Breast epithelium (tissue), 4 donors: Measurements from ENCODE around the gene RAB1A. TPM values are rescaled to one million over a fixed set of nuclear protein-coding genes. Genes with fewer than 3 reads are reported as not detected.
"Not testable (repeated sequence)": the region's sequence is repeated elsewhere in the genome, so short reads cannot be mapped to it uniquely, and the experiment has no call there.

Experiments used
- DNase-seq, 2 donors: peaks; one replicate each; pipeline ENCODE4 v3.0.0-alpha.2; 2019; ENCODE audit warnings: low spot score in 2 of 2
- H3K27ac ChIP-seq, 2 donors: fragments of 200-600 bp; sonication (generic) in 1 of 2; one replicate each; pipeline ENCODE4 v1.5.1; 2016 to 2019; ENCODE audit warnings: mild to moderate bottlenecking in 1 of 2
- H3K27me3 ChIP-seq, 2 donors: fragments of 200-600 bp; sonication (generic) in 1 of 2; one replicate each; pipeline versions ENCODE4 v1.5.1 to v1.6.0; 2017 to 2019; ENCODE audit warnings: control low read depth in 1 of 2, mild to moderate bottlenecking in 1 of 2
- H3K36me3 ChIP-seq: fragments of 200-600 bp; one replicate; pipeline ENCODE4 v1.5.1; 2019
- H3K4me1 ChIP-seq, 2 donors: fragments of 200-600 bp; sonication (generic); one replicate each; pipeline ENCODE4 v1.5.1; 2016 to 2019; ENCODE audit warnings: control low read depth in 1 of 2
- H3K4me3 ChIP-seq, 3 donors: fragments of 200-600 bp; sonication (generic); 1 replicate in 2 of 3; 2 replicates in 1 of 3; pipeline ENCODE4 v1.5.1; 2016 to 2019; ENCODE audit warnings: mild to moderate bottlenecking in 3 of 3, moderate library complexity in 2 of 3
- H3K9me3 ChIP-seq, 2 donors: fragments of 200-600 bp; sonication (generic) in 1 of 2; one replicate each; pipeline ENCODE4 v1.5.1; 2016 to 2019; ENCODE audit warnings: control low read depth in 1 of 2
- POLR2A ChIP-seq: fragments of 450-650 bp; IDR thresholded peaks from one replicate; pipeline ENCODE4 v1.6.1; 2016; ENCODE audit warnings: antibody characterized with exemption, mild to moderate bottlenecking, moderate library complexity
- POLR2AphosphoS5 ChIP-seq, 3 donors: sonication (generic); formaldehyde crosslinking; IDR thresholded peaks; one replicate each; pipeline ENCODE4 v1.6.1; 2017; ENCODE audit warnings: antibody characterized with exemption in 3 of 3
- intact Hi-C: fragments of 100-400 bp; cut with DNase I; formaldehyde crosslinking; loops from one replicate; pipeline ENCODE4 v1.15.1; 2023; ENCODE audit warnings: low total_unique reads
- total RNA-seq, 3 donors: library from RNA; depleted of rRNA; stranded (reverse); fragments of >200 nt; gene quantifications; one replicate each; pipeline ENCODE4 v1.1.0, GENCODE V29; 2016
- TF ChIP-seq, protein P1 (sequence below), 3 donors: fragments of 450-650 bp; IDR thresholded peaks; one replicate each; pipeline ENCODE4 v1.5.1; 2016 to 2017; ENCODE audit warnings: antibody characterized with exemption in 3 of 3, mild to moderate bottlenecking in 3 of 3, moderate library complexity in 3 of 3

The RAB1A gene
- 100 to 1,000 TPM in 1 of 3 donors, 10 to 100 TPM in 2; 86.1 to 107 (median 89.5) TPM for total RNA-seq

DNA sequence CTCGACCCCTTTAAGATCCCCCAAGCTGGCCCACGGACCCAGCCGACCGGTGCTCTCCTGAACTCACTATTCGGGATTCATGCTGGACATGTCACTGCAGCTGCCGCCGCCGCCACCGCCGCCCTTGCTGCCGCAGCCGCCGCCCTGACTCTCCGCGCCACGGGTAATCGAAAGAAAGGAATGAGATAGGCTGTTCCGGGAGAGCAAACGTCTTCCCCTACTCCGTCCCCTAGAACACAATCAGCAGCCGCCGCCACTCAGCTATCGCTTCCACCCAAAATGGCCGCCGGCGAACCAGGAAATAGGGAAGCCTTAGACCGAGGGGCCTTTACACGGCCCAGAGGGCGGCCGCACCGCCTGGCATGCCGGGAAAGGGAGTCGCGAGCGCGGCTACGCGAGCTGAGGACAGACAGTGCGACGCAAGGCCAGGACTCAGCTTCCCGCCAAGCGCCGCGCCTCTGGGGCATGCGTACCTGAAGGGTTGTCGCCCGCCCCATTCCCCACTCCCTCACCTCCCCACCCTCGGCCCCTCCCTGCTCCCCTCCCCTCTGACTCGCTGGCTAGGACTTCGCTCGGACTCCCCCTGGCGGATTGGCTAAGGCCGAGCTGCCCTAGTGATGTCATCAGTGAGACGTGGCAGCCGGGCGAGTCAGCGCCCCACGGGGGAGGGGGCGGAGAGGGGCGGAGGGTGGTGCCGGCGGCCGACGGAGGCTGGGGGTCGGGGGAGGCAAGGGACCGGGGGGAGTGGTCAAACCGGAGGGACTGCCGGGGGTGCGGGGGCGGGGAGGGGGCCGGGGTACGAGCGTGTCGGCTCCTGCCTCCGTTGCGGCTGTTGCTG lies at the start of gene RAB1A:
TSS of gene RAB1A (minus strand) at position 281 of the 838 bp plus-strand sequence. CDS start at position 90, 191 bp downstream.
- no peaks in the 10 kb centered on the region for H3K36me3 ChIP-seq
- H3K27ac ChIP-seq: peak within 1 kb of the TSS; percentile 99
- H3K27me3 ChIP-seq: no peaks in the 10 kb centered on the region
- H3K9me3 ChIP-seq: no peaks in the 10 kb centered on the region
- no peaks in the 10 kb centered on the region for H3K4me1 ChIP-seq
- H3K4me3 ChIP-seq: peak within 1 kb of the TSS; percentile 86 to 92 (median 91)
- intact Hi-C loops: no loop called here
- peak; percentile 99 for DNase-seq
- TF ChIP-seq, protein P1, sequence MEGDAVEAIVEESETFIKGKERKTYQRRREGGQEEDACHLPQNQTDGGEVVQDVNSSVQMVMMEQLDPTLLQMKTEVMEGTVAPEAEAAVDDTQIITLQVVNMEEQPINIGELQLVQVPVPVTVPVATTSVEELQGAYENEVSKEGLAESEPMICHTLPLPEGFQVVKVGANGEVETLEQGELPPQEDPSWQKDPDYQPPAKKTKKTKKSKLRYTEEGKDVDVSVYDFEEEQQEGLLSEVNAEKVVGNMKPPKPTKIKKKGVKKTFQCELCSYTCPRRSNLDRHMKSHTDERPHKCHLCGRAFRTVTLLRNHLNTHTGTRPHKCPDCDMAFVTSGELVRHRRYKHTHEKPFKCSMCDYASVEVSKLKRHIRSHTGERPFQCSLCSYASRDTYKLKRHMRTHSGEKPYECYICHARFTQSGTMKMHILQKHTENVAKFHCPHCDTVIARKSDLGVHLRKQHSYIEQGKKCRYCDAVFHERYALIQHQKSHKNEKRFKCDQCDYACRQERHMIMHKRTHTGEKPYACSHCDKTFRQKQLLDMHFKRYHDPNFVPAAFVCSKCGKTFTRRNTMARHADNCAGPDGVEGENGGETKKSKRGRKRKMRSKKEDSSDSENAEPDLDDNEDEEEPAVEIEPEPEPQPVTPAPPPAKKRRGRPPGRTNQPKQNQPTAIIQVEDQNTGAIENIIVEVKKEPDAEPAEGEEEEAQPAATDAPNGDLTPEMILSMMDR (IDR thresholded peaks at IDR 0.05): peak in 2 of 3 donors; percentile 10 to 11
- TF ChIP-seq POLR2A: peak; percentile 91
- TF ChIP-seq POLR2AphosphoS5 (IDR thresholded peaks at IDR 0.05): peak; percentile 91 to 99 (median 96)

DNA sequence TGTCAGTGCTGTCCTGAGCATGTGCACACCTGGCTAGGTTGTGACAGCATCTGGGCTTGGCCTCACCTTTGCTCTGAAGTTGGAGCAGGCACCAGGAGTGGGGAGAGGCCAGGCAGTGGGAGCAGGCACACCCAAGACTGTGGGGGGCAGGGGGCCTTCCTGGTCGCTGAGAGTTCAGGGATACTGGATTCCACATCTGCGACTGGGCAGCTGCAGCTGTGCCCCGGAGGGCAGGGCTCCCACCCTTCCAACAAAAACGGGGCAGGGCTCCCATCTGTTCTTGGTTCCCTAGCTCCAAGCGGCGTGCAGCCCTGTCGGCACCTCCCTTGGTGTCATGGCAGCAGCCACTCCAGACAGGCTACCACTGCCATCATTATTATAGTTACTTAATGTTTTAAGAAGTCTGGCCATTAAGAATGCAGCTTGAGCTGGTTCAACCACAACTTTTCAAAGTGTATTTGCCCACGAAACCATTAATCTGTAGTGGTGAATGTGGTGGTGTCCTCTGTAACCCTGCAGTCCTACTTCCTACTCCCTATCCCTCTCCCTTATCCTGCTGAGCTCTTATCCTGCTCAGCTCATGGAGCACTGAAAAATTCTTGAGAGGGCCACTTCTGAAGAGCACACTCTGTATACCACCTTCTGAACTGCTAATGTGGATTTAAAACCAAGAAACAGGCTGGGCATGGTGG lies 48.0 kb upstream of the RAB1A start:
- no peak for TF ChIP-seq POLR2A
- TF ChIP-seq POLR2AphosphoS5 (IDR thresholded peaks at IDR 0.05): no peak
- TF ChIP-seq, protein P1 (IDR thresholded peaks at IDR 0.05): no peak
- Histone ChIP-seq H3K27me3 (no peaks in the 10 kb centered on the region), H3K9me3 (no peaks in the 10 kb centered on the region), H3K36me3 (no peaks in the 10 kb centered on the region), H3K4me3 (no peak overlapping the region), H3K27ac (no peak overlapping the region), H3K4me1 (no peaks in the 10 kb centered on the region)
- intact Hi-C loops: no loop called here
- no peak for DNase-seq

DNA sequence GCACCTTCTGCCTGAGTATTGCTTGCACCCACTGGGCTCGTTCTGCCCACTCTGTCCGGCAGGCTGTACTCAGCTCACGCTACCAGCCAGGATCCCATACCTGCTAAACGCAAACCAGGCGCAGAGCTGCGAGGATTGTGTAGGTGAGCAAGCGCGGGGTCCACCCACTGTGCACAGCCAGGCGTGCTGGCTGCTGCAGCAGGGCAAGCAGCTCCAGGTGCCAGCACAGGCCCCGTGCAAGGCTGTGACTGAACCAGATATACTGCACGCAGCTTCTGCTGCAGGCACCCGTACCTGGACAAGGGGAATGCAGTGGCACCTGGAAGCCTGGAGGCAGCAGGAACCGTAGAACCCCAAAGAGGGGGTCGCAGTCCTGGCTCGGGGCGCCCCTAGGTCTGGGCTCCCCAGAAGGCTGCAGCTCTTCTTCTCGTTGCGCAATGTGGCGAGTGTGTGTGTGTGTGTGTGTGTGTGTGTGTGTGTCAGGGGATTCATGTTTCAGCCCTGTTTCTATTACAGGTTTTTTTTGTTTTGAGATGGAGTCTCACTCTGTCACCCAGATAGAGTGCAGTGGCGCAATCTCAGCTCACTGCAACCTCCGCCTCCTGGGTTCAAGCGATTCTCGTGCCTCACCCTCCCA lies 46.1 kb upstream of the RAB1A start:
- intact Hi-C loops: no loop called here
- Histone ChIP-seq H3K4me3 (no peak overlapping the region), H3K36me3 (no peaks in the 10 kb centered on the region), H3K9me3 (no peaks in the 10 kb centered on the region), H3K4me1 (no peaks in the 10 kb centered on the region), H3K27me3 (no peaks in the 10 kb centered on the region), H3K27ac (no peak overlapping the region)
- TF ChIP-seq POLR2AphosphoS5 (IDR thresholded peaks at IDR 0.05) (no peak), POLR2A (no peak)
- TF ChIP-seq, protein P1 (IDR thresholded peaks at IDR 0.05): no peak
- no peak for DNase-seq

DNA sequence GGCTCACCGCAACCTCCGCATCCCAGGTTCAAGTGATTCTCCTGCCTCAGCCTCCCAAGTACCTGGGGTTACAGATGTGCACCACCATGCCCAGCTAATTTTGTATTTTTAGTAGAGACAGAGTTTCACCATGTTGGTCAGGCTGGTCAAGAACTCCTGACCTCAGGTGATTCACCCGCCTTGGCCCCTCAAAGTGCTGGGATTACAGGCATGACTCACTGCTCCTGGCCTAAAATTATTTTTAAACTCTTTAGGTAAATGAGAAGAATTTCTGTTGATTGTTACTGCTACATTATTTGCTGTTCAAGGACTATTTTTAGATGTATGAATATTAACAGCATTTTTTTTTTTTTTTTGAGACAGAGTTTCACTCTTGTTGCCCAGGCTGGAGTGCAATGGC lies 44.1 kb upstream of the RAB1A start:
- DNase-seq, intact Hi-C loops, H3K36me3 ChIP-seq, H3K4me1 ChIP-seq, H3K27me3 ChIP-seq, H3K4me3 ChIP-seq, H3K9me3 ChIP-seq, H3K27ac ChIP-seq: not testable (repeated sequence)

DNA sequence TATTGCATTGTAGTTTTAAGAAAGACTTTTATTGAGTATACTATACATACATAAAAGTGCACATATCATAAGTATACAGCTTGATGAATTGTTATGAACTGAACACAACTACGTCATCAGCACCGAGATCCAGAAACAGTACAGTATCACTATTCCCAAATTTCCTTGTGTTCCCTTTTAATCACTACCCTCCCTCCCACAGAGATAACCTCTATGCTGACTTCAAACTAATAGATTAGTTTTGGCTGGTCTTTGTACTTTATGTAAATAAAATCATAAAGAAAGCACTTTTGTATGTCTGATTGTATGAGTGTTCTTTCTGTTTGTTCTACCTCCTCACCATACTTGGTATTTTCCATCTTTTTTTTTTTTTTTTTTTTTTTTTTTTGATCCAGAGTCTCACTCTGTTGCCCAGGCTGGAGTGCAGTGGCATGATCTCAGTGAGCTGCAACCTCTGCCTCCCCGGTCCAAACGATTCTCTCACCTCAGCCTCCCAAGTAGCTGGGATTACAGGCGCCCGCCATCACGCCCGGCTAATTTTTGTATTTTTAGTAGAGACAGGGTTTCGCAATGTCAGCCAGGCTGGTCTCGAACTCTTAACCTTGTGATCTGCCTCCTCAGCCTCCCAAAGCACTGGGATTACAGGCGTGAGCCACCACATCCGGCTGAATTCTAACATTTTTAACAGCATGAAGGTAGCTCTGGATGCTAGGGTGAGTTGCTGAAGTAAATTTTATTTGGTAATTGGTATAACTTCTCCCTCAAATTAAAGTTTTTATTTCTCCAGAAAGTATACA lies 43.3 kb upstream of the RAB1A start:
- no peaks in the 10 kb centered on the region for H3K27me3 ChIP-seq
- no peak overlapping the region for H3K27ac ChIP-seq
- intact Hi-C loops: no loop called here
- H3K9me3 ChIP-seq: no peaks in the 10 kb centered on the region
- DNase-seq: no peak
- TF ChIP-seq, protein P1 (IDR thresholded peaks at IDR 0.05): no peak
- TF ChIP-seq POLR2A (no peak), POLR2AphosphoS5 (IDR thresholded peaks at IDR 0.05) (no peak)
- H3K4me1 ChIP-seq: no peaks in the 10 kb centered on the region
- H3K36me3 ChIP-seq: no peaks in the 10 kb centered on the region
- no peak overlapping the region for H3K4me3 ChIP-seq

DNA sequence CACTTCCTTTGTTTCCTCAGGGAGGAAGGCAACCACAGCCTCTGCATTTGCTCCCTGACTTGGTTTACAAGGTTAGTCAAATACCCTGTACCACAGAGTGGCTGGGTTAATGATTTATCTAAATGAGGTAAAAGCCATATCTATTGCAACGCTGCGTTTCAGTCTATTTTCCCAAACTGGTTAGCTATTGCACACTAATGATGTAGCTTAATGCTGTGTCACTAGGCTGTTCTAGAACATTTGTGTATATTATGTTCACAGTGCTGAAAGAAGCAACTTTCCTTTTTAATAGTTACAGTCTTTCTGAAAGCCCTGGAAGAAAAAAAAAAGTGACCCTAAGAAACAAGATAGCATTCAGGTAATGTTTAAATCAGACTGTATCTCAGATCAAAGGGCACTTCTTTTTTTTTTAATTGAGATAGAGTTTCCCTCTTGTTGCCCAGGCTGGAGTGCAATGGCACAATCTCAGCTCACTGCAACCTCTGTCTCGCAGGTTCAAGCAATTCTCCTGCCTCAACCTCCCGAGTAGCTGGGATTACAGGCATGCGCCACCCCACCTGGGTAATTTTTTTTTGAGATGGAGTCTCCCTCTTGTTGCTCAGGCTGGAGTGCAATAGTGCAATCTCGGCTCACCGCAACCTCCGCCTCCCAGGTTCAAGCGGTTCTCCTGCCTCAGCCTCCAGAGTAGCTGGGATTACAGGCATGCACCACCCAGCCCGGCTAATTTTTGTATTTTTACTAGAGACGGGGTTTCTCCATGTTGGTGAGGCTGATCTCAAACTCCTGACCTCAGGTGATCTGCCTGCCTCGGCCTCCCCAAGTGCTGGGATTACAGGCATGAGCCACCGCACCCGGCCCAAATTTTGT lies 40.9 kb upstream of the RAB1A start:
- DNase-seq, H3K4me1 ChIP-seq, intact Hi-C loops, H3K9me3 ChIP-seq, H3K27me3 ChIP-seq, H3K36me3 ChIP-seq, H3K4me3 ChIP-seq, H3K27ac ChIP-seq: not testable (repeated sequence)
